K562 (cell line): ENCODE measurements around the gene ZFP36. TPM values are rescaled to one million over a fixed set of nuclear protein-coding genes. Genes with fewer than 3 reads are reported as not detected.

Experiments
- BCLAF1 ChIP-seq, 2 experiments: fragments of 450-650 bp in 1 of 2; IDR thresholded peaks; 2 replicates each; pipeline ENCODE4 v1.6.1; 2011 to 2017; ENCODE audit warnings: low read depth in 2 of 2, antibody characterized with exemption in 1 of 2, borderline replicate concordance in 1 of 2, low read length in 1 of 2, mild to moderate bottlenecking in 1 of 2, mixed read lengths in 1 of 2; ENCODE audit not compliant: control insufficient read depth in 1 of 2
- DACH1 ChIP-seq: fragments of 450-650 bp; IDR thresholded peaks from 2 replicates; pipeline ENCODE4 v1.6.1; 2018; ENCODE audit not compliant: partially characterized antibody
- DIDO1 ChIP-seq: fragments of 450-650 bp; IDR thresholded peaks from 2 replicates; pipeline ENCODE4 v1.6.1; 2016; ENCODE audit warnings: low read depth, missing biosample characterization, missing genetic modification characterization
- ELK3 ChIP-seq: fragments of 450-650 bp; formaldehyde crosslinking; IDR thresholded peaks from 2 replicates; pipeline ENCODE4 v1.4.0; 2020; ENCODE audit warnings: mild to moderate bottlenecking
- HNRNPLL ChIP-seq: fragments of 200-400 bp; formaldehyde crosslinking; IDR thresholded peaks from 2 replicates; pipeline ENCODE4 v1.6.1; 2017; ENCODE audit warnings: low read length, low read depth, mild to moderate bottlenecking; ENCODE audit not compliant: poor library complexity, severe bottlenecking
- KAT7 ChIP-seq: sonication (generic); formaldehyde crosslinking; IDR thresholded peaks from 2 replicates; pipeline ENCODE4 v1.8.0; 2022; ENCODE audit warnings: missing genetic modification reagents, mild to moderate bottlenecking, borderline replicate concordance
- KDM1A ChIP-seq, 2 experiments: fragments of 450-650 bp; IDR thresholded peaks; 2 replicates each; pipeline ENCODE4 v1.6.1; 2016; ENCODE audit warnings: mild to moderate bottlenecking in 2 of 2
- MAZ ChIP-seq, 2 experiments: fragments of 450-650 bp in 1 of 2; sonication (generic) in 1 of 2; formaldehyde crosslinking; IDR thresholded peaks in 1 of 2; conservative IDR thresholded peaks in 1 of 2; 2 replicates each; pipeline versions ENCODE4 v1.4.0 to v1.5.0; 2020; ENCODE audit warnings: mild to moderate bottlenecking in 1 of 2, missing genetic modification reagents in 1 of 2
- MBD2 ChIP-seq: sonication (generic); IDR thresholded peaks from 2 replicates; pipeline ENCODE4 v1.6.1; 2016; ENCODE audit warnings: low read depth, borderline replicate concordance
- MXD1 ChIP-seq: fragments of 250-450 bp; sonication (Bioruptor Pico); IDR thresholded peaks from 2 replicates; pipeline ENCODE4 v1.8.0; 2021; ENCODE audit warnings: borderline replicate concordance, mild to moderate bottlenecking, moderate library complexity; ENCODE audit not compliant: poor library complexity, severe bottlenecking
- PHB2 ChIP-seq: fragments of 450-650 bp; IDR thresholded peaks from 2 replicates; pipeline ENCODE4 v1.6.1; 2017; ENCODE audit warnings: low read depth
- SAFB ChIP-seq: fragments of 200-400 bp; formaldehyde crosslinking; IDR thresholded peaks from 2 replicates; pipeline ENCODE4 v1.6.1; 2017; ENCODE audit warnings: low read depth, low read length, borderline replicate concordance
- SNAPC5 ChIP-seq: fragments of 250-450 bp; sonication (Bioruptor Pico); IDR thresholded peaks from 2 replicates; pipeline ENCODE4 v1.8.0; 2021; ENCODE audit warnings: moderate library complexity, mild to moderate bottlenecking, inconsistent platforms
- TEAD2 ChIP-seq: fragments of 450-650 bp; IDR thresholded peaks from 2 replicates; pipeline ENCODE4 v1.6.1; 2016; ENCODE audit warnings: missing genetic modification characterization, control low read depth, missing compliant biosample characterization
- XRCC4 ChIP-seq: IDR thresholded peaks from one replicate; pipeline ENCODE4 v1.6.1; 2011; ENCODE audit not compliant: insufficient read depth, insufficient read length; ENCODE audit errors: extremely low read depth
- ZNF384 ChIP-seq: IDR thresholded peaks from 2 replicates; pipeline ENCODE4 v1.6.1; 2012; ENCODE audit warnings: low read depth, low read length, improper control_type of control experiment
- ZNF398 ChIP-seq: fragments of 250-450 bp; sonication (Bioruptor Pico); IDR thresholded peaks from 2 replicates; pipeline ENCODE4 v1.8.0; 2021; ENCODE audit warnings: moderate library complexity, mild to moderate bottlenecking, inconsistent platforms
- ZNF41 ChIP-seq: fragments of 250-450 bp; sonication (Bioruptor Pico); conservative IDR thresholded peaks from 2 replicates; pipeline ENCODE4 v1.4.0; 2020; ENCODE audit warnings: mild to moderate bottlenecking
- ZNF431 ChIP-seq: sonication (generic); formaldehyde crosslinking; IDR thresholded peaks from 2 replicates; pipeline ENCODE4 v1.8.0; 2022; ENCODE audit warnings: mild to moderate bottlenecking, missing genetic modification reagents
- ZNF707 ChIP-seq: fragments of 250-450 bp; sonication (Bioruptor Pico); conservative IDR thresholded peaks from 2 replicates; pipeline ENCODE4 v1.8.0; 2022; ENCODE audit warnings: inconsistent platforms, mild to moderate bottlenecking, moderate library complexity
- polyA plus RNA-seq, 8 experiments: library from polyadenylated mRNA; depleted of rRNA in 4 of 8; stranded (reverse) in 5 of 8; unstranded in 3 of 8; fragments of >200 nt; fragmentation: Nextera tagmentation in 2 of 8; fragmentation: Illumina TruSeq in 1 of 8; extraction: Ambion mirVana in 2 of 8; extraction: Trizol in 1 of 8; gene quantifications; 2 replicates each; pipeline versions ENCODE4 v1.2.1 to v1.2.3, GENCODE V29; 2011 to 2014; ENCODE audit warnings: inconsistent platforms in 1 of 8, missing spikeins in 1 of 8
- total RNA-seq, 7 experiments: library from RNA; depleted of rRNA in 6 of 7; stranded (reverse); fragments of >200 nt in 6 of 7; fragmentation: Illumina TruSeq in 2 of 7; extraction: Trizol in 2 of 7; gene quantifications; 2 replicates each; pipeline versions ENCODE4 v1.2.1 to v1.2.3, GENCODE V29; 2011 to 2021; ENCODE audit warnings: low replicate concordance in 1 of 7

The ZFP36 gene
- total and polyA plus RNA-seq, 9 of the 15 experiments (the other 6 are each of a cell fraction or from before 2014, with no cell fraction given): 1.0 to 20.1 (median 3.5) TPM

- TF ChIP-seq ZNF398 (CRISPR knock-in tag) (no peak), DIDO1 (tag) (no peak), MXD1 (no peak), SAFB (no peak), ZNF41 (CRISPR knock-in tag) (no peak), HNRNPLL (no peak), MBD2 (no peak), ZNF707 (CRISPR knock-in tag) (no peak), KDM1A (IDR thresholded peaks at IDR 0.05) (peak in 1 of 2 experiments; percentile 42; a peak in 2 of 4 replicates), TEAD2 (no peak), ZNF384 (no peak), XRCC4 (no peak), ZNF431 (CRISPR knock-in tag) (no peak), BCLAF1 (IDR thresholded peaks at IDR 0.05; ENCODE audit: borderline replicate concordance in 1 of 2, control insufficient read depth in 1 of 2, low read depth in 2 of 2, low read length in 1 of 2) (peak; percentile 71 to 85; a peak in 2 of 4 replicates), KAT7 (CRISPR knock-in tag) (0 out of 2 replicates have a peak, but pooled peaks have one; percentile 61), PHB2 (peak; percentile 70; the same call in 1 of the 2 replicates), MAZ (CRISPR knock-in tag; conservative IDR thresholded peaks at IDR 0.05 in 1 of 2, IDR thresholded peaks at IDR 0.05 in 1 of 2) (peak; percentile 14 to 62; a peak in 3 of 4 replicates), ELK3 (CRISPR knock-in tag) (no peak), SNAPC5 (no peak), DACH1 (no peak)
Measured at GRCh38 chr19:39410017-39410830, 3.6 kb downstream of the ZFP36 start (continued).
